ENCODE measurements around the gene KIF2C.
"Not testable (repeated sequence)": the region's sequence is repeated elsewhere in the genome, so short reads cannot be mapped to it uniquely, and the experiment has no call there.

The KIF2C gene

GRCh38 chr1:44799770-44800584 lies 60.3 kb downstream of the KIF2C start, which contains the start of gene PLK3:
Gene PLK3 (plus strand): TSS chr1:44800377. CDS start chr1:44800464, 87 bp downstream.
- peak; percentile 88 for DNase-seq

- DNase-seq: no peak
Observed at GRCh38 chr1:44801491-44802305, 62.1 kb downstream of the KIF2C start.

- no peak for DNase-seq
Observed at GRCh38 chr1:44802306-44803061, 62.8 kb downstream of the KIF2C start.

DNA sequence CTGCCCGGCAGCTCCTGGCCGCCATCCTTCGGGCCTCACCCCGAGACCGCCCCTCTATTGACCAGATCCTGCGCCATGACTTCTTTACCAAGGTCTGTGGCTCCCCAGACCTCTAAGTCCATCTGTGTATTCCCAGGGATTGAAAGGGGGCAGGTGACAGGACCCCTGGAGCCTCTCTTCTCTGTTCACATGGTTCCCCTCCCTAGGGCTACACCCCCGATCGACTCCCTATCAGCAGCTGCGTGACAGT lies 63.4 kb downstream of the KIF2C start:
- no peak for DNase-seq

DNA sequence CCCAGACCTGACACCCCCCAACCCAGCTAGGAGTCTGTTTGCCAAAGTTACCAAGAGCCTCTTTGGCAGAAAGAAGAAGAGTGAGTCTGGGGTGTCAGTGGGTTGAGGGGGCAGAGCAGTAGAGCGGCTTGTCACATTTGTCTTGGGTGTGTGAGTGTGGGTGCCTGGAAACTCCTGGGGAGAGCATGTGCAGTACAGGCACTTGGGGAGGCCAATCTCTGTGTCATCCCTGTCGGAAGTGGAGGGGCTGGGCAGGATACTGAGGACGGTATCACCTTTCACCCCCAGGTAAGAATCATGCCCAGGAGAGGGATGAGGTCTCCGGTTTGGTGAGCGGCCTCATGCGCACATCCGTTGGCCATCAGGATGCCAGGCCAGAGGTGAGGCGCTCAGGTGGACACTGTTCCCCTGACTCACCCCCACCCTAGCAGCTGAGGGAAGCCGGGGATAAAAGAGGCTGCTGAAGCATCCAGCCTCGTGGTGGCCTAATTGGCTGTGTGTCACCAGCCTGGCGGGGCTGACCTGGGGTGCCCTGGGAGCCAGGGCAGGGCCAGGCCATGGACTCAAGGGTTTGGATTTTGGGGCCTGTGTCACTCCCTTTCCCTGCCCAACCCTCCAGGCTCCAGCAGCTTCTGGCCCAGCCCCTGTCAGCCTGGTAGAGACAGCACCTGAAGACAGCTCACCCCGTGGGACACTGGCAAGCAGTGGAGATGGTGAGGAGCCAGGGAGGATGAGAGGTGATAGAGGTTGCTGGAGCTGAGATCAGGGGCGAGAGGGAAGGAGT lies 63.9 kb downstream of the KIF2C start:
- DNase-seq: no peak

- no peak for DNase-seq
Observed at GRCh38 chr1:44805311-44806024, 65.8 kb downstream of the KIF2C start.

DNA sequence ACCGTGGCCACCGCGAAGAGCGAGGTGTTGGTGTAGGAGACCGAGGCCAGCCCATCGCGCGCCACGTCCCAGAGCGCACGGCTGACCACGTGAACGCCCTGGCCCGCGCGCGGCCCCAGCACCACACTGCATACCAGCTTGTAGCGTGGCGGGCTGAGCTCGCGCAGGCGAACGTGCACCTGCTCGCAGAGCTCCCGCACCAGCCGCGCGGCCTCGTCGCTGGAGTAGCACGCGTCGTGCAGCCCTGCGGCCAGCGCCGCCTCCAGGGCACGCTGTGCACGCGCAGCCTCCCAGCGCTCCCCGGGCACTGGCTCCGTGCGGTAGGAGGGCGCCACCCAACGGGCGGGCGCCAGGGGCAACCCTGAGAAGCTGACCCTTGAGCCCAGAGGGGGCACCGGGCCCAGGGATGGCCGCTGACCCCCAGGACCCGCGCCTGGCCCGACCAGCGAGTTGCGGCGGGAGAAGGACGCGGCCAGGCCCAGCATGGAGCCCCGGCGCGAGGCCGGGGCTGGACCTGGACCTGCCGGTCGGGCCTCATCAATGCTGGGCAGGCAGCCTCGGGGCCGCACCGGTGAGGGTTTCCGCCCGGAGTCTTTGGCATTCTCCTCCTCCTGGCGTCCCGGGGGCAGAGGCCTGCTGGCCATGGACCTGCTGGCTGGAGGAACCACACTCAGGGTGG lies 66.5 kb downstream of the KIF2C start:
- DNase-seq: no peak

- no peak for DNase-seq
Observed at GRCh38 chr1:44806704-44807363, 67.2 kb downstream of the KIF2C start, which contains the start of gene DYNLT4. Gene DYNLT4 (minus strand): TSS chr1:44807351. CDS start chr1:44806668, 683 bp downstream.

GRCh38 chr1:44807364-44808062 lies 67.9 kb downstream of the KIF2C start:
- peak; percentile 92 for DNase-seq

GRCh38 chr1:44808063-44808937 lies 68.7 kb downstream of the KIF2C start, which contains the start of gene BTBD19:
Gene BTBD19 (plus strand): TSS chr1:44808523. CDS start chr1:44808821, 298 bp downstream.
- DNase-seq: peak; percentile 30

DNA sequence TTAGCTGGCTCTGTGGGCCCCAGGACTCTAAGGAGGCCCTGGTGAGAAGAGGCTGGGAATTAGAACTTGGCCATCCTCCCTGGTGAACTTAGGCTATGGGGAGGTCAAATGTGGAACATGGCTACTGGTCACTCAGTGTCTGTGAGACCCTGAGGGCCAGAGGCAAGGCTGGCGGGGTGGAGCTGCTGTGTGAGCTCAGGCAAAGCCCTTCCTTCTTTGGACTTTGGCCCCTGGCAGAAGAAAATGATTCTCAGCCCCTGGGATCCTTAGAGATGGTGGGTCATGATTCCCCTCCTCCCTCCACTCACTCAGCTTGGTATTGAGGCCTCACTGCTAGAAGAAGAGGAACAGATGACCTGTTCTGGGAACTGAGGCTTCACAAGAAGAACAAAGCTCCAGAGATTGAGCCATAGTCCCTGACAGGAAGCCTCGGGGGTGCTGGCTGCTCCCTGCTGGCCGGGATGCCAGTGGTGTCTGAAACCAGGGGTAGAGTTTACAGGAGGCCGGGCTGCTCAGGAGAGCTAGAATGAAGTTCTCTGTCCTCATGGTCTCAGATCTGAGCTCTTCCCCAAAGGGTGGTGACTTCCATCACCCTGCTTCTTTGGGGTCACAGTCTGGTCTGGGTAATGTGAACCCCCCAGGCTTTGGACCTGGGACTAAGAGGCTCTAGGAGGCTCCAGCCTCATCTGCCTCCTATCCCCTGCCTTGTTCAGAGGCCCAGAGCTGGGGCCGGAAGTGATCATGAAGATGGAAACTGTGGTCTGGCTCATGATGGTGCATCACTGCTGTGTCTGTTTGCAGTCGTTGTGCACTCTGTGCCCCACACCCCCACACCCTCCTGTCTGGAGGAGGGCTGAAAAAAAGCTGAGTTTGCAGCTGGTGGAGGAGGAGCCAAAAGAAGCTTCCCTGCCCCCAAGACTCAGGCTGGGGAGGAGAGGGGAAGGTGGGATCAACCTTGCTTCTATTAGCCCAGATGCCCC lies 69.6 kb downstream of the KIF2C start:
- peak; percentile 93 for DNase-seq

GRCh38 chr1:44810101-44810761 lies 70.6 kb downstream of the KIF2C start:
- no peak for DNase-seq

DNA sequence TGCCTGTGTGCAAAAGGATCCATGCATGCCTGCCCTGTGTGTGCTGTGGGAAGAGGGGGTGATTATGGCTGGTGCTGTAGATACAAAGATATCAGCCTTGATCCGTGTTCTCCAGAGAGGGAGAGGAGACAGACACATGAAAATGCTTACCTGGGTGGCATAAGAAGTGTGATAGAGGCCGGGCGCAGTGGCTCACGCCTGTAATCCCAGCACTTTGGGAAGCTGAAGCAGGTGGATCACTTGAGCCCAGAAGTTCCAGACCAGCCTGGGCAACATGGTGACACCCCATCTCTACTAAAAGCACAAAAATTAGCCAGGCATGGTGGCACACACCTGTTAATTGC lies 71.1 kb downstream of the KIF2C start:
- DNase-seq: not testable (repeated sequence)

- DNase-seq: no peak
Observed at GRCh38 chr1:44811234-44811633, 71.6 kb downstream of the KIF2C start.

GRCh38 chr1:44812822-44813543 lies 73.3 kb downstream of the KIF2C start:
- no peak for DNase-seq

- not testable (repeated sequence) for DNase-seq
Observed at GRCh38 chr1:44815926-44816325, 76.3 kb downstream of the KIF2C start.
